Mucosa of rectum (tissue), 2 donors: ENCODE data around the gene WDR44.

Experiments
- H3K27ac ChIP-seq, 2 donors: one replicate each; pipeline ENCODE4 v1.7.0; 2013; ENCODE audit warnings: inconsistent platforms in 2 of 2, low read depth in 2 of 2, low read length in 2 of 2
- H3K27me3 ChIP-seq, 2 donors: one replicate each; pipeline ENCODE4 v1.7.0; 2013; ENCODE audit warnings: low read length in 2 of 2; ENCODE audit not compliant: control insufficient read depth in 2 of 2, insufficient read depth in 2 of 2
- H3K36me3 ChIP-seq, 2 donors: one replicate each; pipeline ENCODE4 v1.7.0; 2013; ENCODE audit warnings: low read length in 2 of 2; ENCODE audit not compliant: control insufficient read depth in 2 of 2, insufficient read depth in 2 of 2
- H3K4me1 ChIP-seq, 2 donors: one replicate each; pipeline ENCODE4 v1.7.0; 2013; ENCODE audit warnings: low read length in 2 of 2, mild to moderate bottlenecking in 1 of 2; ENCODE audit not compliant: control insufficient read depth in 2 of 2, insufficient read depth in 2 of 2
- H3K4me3 ChIP-seq, 2 donors: one replicate each; pipeline ENCODE4 v1.7.0; 2013; ENCODE audit warnings: low read length in 2 of 2
- H3K9ac ChIP-seq, 2 donors: one replicate each; pipeline ENCODE4 v1.7.0; 2013; ENCODE audit warnings: low read length in 2 of 2, low read depth in 1 of 2, mild to moderate bottlenecking in 1 of 2
- H3K9me3 ChIP-seq, 2 donors: one replicate each; pipeline ENCODE4 v1.7.0; 2013; ENCODE audit warnings: low read length in 2 of 2; ENCODE audit not compliant: control insufficient read depth in 2 of 2
- donor health status: healthy.
- donor health status: Normal muscosa, but diverticular disease.

The WDR44 gene

DNA sequence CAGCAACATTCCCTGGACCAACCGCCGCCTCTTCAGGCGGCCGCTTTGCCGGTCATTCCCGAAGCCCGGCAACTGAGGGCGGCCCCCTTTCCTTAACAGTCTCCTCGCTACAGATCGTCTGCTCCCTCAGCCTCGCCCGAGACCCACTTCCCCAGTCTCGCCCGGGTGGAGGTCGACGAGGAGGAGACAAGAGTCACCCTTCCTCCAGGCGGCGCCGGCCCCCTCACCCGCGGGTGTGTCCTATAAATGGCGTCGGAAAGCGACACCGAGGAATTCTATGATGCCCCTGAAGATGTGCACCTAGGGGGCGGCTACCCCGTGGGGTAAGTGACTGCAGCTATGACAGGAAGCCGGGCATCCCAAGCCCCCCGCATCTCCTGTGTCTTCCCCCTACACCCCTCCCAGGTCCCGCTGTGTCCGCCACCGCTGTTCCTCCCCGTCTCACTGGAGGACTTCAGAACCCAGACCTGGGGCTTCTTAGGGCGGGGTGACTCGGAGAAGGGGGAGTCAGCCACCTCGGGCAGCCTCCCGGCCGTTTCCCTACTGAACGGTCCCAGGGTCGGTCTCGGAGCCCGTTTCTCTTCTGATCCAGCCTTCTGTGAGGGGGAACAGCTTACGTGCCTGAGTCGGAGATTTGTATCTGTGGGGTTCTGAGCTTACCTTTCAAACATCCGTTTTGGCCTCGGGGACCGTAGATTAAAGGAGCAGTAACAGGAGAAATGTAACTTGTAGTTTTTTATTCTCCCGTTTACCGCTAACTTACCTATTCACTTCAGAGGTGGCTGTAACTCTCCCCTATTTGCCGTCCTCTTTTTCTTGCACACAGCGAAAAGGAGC, 570 bp downstream of the WDR44 start:
- H3K36me3 ChIP-seq, result no peaks in the 10 kb centered on the region
- no peaks in the 10 kb centered on the region for H3K9me3 ChIP-seq
- peak overlapping the region; percentile 74 to 84 for H3K9ac ChIP-seq
- no peaks in the 10 kb centered on the region for H3K27me3 ChIP-seq
- H3K27ac ChIP-seq, result peak overlapping the region; percentile 92
- H3K4me1 ChIP-seq, result peaks cover 0 to 3% of the 10 kb centered on the region in 2 donors
- H3K4me3 ChIP-seq, result peak overlapping the region; percentile 79 to 85

DNA sequence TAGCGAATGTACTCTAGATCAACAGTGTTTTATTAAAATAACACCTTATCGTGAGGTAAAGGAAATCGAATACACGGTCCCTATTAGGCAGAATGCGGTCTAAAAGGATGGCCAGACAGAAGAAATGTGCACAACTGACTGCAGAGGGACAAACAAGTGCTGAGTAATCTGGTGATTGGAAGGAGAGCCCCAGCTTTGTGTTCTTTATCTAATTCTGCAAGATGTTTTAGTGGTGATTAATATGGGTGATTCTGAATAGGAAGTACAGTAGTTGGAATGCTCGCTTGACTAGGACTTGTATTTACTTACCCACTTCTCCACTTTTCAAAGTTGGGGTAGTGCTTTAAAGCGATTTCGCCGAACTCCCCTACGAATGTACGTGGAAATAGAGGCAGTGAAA, 1.2 kb downstream of the WDR44 start:
- peak overlapping the region; percentile 92 for H3K27ac ChIP-seq
- no peaks in the 10 kb centered on the region for H3K36me3 ChIP-seq
- no peaks in the 10 kb centered on the region for H3K27me3 ChIP-seq
- H3K4me3 ChIP-seq, result peak overlapping the region; percentile 79 to 85
- no peaks in the 10 kb centered on the region for H3K9me3 ChIP-seq
- H3K9ac ChIP-seq, result peak overlapping the region; percentile 52 to 84
- peaks cover 0 to 3% of the 10 kb centered on the region in 2 donors for H3K4me1 ChIP-seq

DNA sequence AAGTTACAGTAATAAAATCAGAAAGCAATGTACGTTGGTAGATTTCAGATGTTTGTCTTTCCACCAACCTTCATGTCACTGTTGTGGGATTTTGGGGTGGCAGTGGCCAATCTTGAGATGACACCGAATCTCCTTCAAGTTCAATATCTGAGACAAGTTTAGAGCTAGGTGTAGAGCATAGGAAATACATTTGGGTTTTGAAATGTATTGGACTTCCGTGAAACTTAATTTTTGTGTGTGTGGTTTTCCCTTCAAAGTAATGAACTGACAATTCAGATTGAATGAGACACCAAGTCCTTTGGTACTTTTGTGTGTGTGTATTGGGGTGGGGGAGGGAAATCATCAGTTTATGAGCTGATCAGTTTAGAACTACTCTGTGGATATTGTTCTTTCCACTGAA, 1.8 kb downstream of the WDR44 start:
- H3K27ac ChIP-seq, result no peak overlapping the region
- peak overlapping the region in 1 of 2 donors; percentile 84 for H3K9ac ChIP-seq
- H3K4me3 ChIP-seq, result peak overlapping the region; percentile 79 to 85
- peaks cover 0 to 3% of the 10 kb centered on the region in 2 donors for H3K4me1 ChIP-seq
- no peaks in the 10 kb centered on the region for H3K36me3 ChIP-seq
- H3K27me3 ChIP-seq, result no peaks in the 10 kb centered on the region
- no peaks in the 10 kb centered on the region for H3K9me3 ChIP-seq

DNA sequence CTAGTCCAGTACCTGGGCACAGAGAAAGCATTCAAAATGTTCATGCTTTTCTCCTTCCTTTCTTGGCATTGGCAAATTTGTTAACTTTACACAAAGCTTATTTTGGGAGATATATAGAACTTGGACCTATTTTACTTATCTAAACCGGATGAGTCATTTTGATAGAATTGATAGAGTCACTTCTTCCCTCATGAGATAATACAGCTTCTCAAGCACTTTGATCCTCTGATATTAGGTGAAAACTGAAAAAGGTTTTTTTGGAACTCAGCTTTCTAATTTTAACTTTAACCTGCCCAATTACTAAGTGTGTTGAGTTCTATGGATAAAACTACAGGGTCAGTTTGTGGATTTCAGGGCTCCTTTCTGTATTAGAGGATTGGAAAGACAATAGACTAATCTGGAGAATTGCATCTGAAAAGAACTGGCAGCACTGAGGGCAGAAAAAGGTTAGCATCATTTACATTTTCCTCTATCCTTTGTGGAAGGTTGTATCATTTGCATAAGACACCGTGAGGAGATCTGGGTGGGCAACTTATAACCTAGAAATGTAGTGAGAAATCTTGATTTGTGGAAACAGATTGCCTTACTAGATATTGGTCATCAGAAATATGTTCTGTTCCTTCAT, 2.4 kb downstream of the WDR44 start:
- Histone ChIP-seq H3K9ac (no peak overlapping the region), H3K36me3 (no peaks in the 10 kb centered on the region), H3K4me1 (peaks cover 0 to 3% of the 10 kb centered on the region in 2 donors), H3K4me3 (peak overlapping the region in 1 of 2 donors; percentile 79), H3K27ac (no peak overlapping the region), H3K9me3 (no peaks in the 10 kb centered on the region), H3K27me3 (no peaks in the 10 kb centered on the region)

DNA sequence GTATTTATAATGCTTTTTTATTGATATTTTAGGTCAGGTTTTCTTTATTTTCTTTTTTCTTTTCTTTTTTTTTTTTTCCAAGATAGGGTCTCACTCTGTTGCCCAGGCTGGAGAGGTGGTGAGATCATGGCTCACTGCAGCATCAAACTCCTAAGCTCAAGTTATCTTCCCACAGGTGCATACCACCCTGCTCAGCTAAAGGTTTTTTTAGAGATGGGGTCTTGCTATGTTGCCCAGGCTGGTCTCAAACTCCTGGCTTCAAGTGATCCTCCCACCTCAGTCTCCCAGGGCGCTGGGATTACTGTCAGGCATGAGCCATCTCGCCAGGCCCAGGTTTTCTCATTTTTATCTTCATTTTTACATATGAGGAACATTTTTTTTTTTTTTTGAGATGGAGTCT, 3.3 kb downstream of the WDR44 start:
- Histone ChIP-seq H3K36me3 (no peaks in the 10 kb centered on the region), H3K4me3 (no peak overlapping the region), H3K27ac (no peak overlapping the region), H3K9ac (no peak overlapping the region), H3K9me3 (no peaks in the 10 kb centered on the region), H3K4me1 (peaks cover 0 to 3% of the 10 kb centered on the region in 2 donors), H3K27me3 (no peaks in the 10 kb centered on the region)

DNA sequence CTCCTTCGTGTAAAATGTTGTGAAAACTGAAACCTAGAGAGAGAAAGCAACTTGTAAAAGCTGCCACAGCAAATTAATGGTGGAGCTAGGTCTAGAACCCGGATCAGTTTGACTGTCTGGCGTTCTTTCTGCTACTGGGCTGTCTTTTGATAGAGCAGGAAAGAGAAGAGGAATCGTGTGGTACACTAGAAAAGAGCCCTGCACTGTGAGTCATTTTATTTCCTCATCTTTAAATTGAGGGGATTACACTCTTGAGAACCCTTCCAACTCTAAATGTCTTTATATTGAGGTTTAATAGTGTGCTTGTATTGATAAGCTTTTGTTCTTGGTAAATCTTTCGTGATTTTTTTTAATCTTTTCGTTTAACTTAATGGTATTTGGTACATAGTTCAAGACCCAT, 4.3 kb downstream of the WDR44 start:
- H3K9ac ChIP-seq, result no peak overlapping the region
- H3K4me3 ChIP-seq, result no peak overlapping the region
- no peak overlapping the region for H3K27ac ChIP-seq
- no peaks in the 10 kb centered on the region for H3K27me3 ChIP-seq
- no peaks in the 10 kb centered on the region for H3K9me3 ChIP-seq
- H3K36me3 ChIP-seq, result no peaks in the 10 kb centered on the region
- peaks cover 0 to 3% of the 10 kb centered on the region in 2 donors for H3K4me1 ChIP-seq

DNA sequence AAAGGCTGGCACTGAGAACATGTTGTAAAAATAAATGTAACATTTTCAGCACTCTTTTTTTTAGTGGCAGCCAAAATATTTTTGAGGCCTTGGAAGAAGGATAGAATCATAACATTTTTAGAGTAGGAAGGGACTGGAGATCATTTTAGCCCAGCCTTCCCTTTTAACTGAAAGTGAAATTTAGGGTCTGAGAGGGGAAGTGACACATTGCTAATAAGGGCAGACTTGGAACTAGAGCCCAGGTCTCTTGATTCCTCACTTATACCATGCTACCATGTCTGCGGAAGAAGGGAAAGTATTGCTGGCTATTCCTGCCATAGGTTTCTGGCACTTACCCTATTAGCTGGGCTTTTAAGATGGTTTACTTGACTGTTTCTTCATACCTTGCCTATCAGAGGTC, 4.8 kb downstream of the WDR44 start:
- H3K9ac ChIP-seq, result no peak overlapping the region
- H3K27me3 ChIP-seq, result no peaks in the 10 kb centered on the region
- H3K27ac ChIP-seq, result no peak overlapping the region
- no peaks in the 10 kb centered on the region for H3K9me3 ChIP-seq
- no peaks in the 10 kb centered on the region for H3K36me3 ChIP-seq
- H3K4me1 ChIP-seq, result peaks cover 0 to 3% of the 10 kb centered on the region in 2 donors
- H3K4me3 ChIP-seq, result no peak overlapping the region

DNA sequence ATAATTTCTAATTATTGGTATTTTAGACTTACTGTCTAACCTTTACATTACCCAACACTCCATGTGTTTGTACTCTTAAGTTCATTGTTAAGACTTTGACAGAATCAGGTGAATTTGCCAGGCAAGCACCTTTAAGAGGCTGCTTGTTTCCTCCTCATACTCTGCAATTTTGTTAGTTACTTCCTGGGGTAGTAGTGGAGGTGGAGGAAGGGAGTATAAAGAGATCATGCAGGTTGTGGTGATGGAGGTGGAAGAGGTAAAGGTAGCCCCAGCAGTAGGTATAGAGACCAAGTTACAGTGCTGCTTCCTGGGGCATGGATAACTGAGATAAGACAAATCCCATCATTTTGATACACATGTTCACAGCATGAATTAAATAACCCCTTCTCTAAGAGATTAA, 6.7 kb downstream of the WDR44 start:
- Histone ChIP-seq H3K4me3 (no peak overlapping the region), H3K4me1 (no peaks in the 10 kb centered on the region), H3K27ac (no peak overlapping the region), H3K27me3 (no peaks in the 10 kb centered on the region), H3K9ac (no peak overlapping the region), H3K9me3 (no peaks in the 10 kb centered on the region), H3K36me3 (no peaks in the 10 kb centered on the region)

DNA sequence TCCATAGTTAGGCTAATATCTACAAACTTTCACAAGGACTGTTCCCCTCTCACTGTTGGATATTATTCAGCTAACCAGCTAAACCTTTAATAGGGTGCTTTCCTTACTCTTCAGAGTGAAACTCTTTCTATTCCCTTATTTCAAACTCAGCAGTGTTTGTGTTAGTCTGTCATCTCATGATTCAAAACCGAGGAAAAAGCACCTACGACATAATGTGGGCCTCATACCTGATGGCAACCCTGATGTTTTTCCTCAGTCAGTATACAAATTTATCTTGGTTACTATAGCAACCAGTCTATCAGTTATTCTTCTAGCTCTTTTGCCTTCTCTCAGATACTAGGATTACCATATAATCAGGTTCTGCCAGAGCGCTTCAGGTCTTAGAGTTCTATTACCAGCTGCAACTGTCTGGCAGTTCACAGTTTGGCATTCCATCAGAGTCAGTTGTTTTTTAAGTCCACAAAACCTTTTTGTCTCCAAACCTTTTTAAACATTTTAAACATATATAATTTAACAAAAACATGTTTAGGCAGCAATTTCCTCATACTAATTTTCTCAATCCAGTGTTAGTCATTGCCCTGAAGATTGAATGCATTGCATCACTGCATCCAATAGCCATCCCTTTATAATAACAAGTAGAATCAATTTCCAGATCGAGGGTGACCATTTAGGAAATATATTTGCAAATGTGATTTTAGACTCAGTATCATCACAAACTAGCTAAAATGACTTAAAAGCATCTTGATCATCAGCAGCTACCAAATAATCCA, 7.4 kb downstream of the WDR44 start:
- H3K9me3 ChIP-seq, result no peaks in the 10 kb centered on the region
- H3K4me1 ChIP-seq, result no peaks in the 10 kb centered on the region
- H3K9ac ChIP-seq, result no peak overlapping the region
- no peak overlapping the region for H3K4me3 ChIP-seq
- H3K27ac ChIP-seq, result no peak overlapping the region
- no peaks in the 10 kb centered on the region for H3K27me3 ChIP-seq
- H3K36me3 ChIP-seq, result no peaks in the 10 kb centered on the region
